Trophoblast cell (in vitro differentiated cells and primary cell): ENCODE data around the gene NT5DC2.

Experiments used
- DNase-seq, 2 donors: peaks; one replicate each; pipeline ENCODE4 v3.0.0-alpha.2; 2016
- H2AFZ ChIP-seq: 2 replicates; pipeline ENCODE4 v1.6.1; 2013; ENCODE audit warnings: low read length, moderate library complexity, mild to moderate bottlenecking; ENCODE audit not compliant: insufficient read depth, poor library complexity
- H2AK5ac ChIP-seq: 2 replicates; pipeline ENCODE4 v1.6.1; 2013; ENCODE audit warnings: mild to moderate bottlenecking, low read length
- H2BK120ac ChIP-seq: 2 replicates; pipeline ENCODE4 v1.6.1; 2013; ENCODE audit warnings: low read length, mild to moderate bottlenecking, moderate library complexity; ENCODE audit not compliant: insufficient read depth, poor library complexity
- H2BK12ac ChIP-seq: 2 replicates; pipeline ENCODE4 v1.6.1; 2013; ENCODE audit warnings: mild to moderate bottlenecking, low read length, moderate library complexity
- H2BK5ac ChIP-seq: 2 replicates; pipeline ENCODE4 v1.6.1; 2013; ENCODE audit warnings: low read length, low read depth, moderate library complexity, mild to moderate bottlenecking; ENCODE audit not compliant: poor library complexity
- H3K14ac ChIP-seq: 2 replicates; pipeline ENCODE4 v1.6.1; 2013; ENCODE audit warnings: mild to moderate bottlenecking, low read length
- H3K18ac ChIP-seq: 2 replicates; pipeline ENCODE4 v1.6.1; 2013; ENCODE audit warnings: mild to moderate bottlenecking, low read length
- H3K23ac ChIP-seq: 2 replicates; pipeline ENCODE4 v1.6.1; 2013; ENCODE audit warnings: low read length
- H3K27ac ChIP-seq: 2 replicates; pipeline ENCODE4 v1.5.1; 2013; ENCODE audit warnings: low read depth, mild to moderate bottlenecking, inconsistent platforms, low read length, moderate library complexity
- H3K27me3 ChIP-seq: 2 replicates; pipeline ENCODE4 v1.6.1; 2013; ENCODE audit warnings: inconsistent platforms, mild to moderate bottlenecking, low read length, moderate library complexity; ENCODE audit not compliant: insufficient read depth
- H3K36me3 ChIP-seq, 2 experiments: 1 replicate in 1 of 2; 2 replicates in 1 of 2; pipeline ENCODE4 v1.6.1; 2013; ENCODE audit warnings: low read length in 2 of 2, mild to moderate bottlenecking in 2 of 2, moderate library complexity in 1 of 2; ENCODE audit not compliant: insufficient read depth in 2 of 2, control insufficient read depth in 1 of 2
- H3K4ac ChIP-seq: 2 replicates; pipeline ENCODE4 v1.6.1; 2013; ENCODE audit warnings: low read depth, mild to moderate bottlenecking, low read length, moderate library complexity
- H3K4me1 ChIP-seq, 2 experiments: 1 replicate in 1 of 2; 2 replicates in 1 of 2; pipeline ENCODE4 v1.6.1; 2013; ENCODE audit warnings: low read length in 2 of 2, mild to moderate bottlenecking in 2 of 2, moderate library complexity in 1 of 2; ENCODE audit not compliant: insufficient read depth in 2 of 2, control insufficient read depth in 1 of 2
- H3K4me2 ChIP-seq: 2 replicates; pipeline ENCODE4 v1.6.1; 2013; ENCODE audit warnings: inconsistent platforms, mild to moderate bottlenecking, low read length, moderate library complexity
- H3K4me3 ChIP-seq: 2 replicates; pipeline ENCODE4 v1.5.1; 2013; ENCODE audit warnings: mild to moderate bottlenecking, low read depth, low read length, inconsistent platforms
- H3K79me1 ChIP-seq: one replicate; pipeline ENCODE4 v1.6.1; 2013; ENCODE audit warnings: low read length
- H3K79me2 ChIP-seq: 2 replicates; pipeline ENCODE4 v1.6.1; 2013; ENCODE audit warnings: low read length, mild to moderate bottlenecking; ENCODE audit not compliant: control insufficient read depth, insufficient read depth, poor library complexity
- H3K9ac ChIP-seq: 2 replicates; pipeline ENCODE4 v1.6.1; 2013; ENCODE audit warnings: mild to moderate bottlenecking, low read length
- H3K9me3 ChIP-seq: 2 replicates; pipeline ENCODE4 v1.6.1; 2013; ENCODE audit warnings: low read depth, mild to moderate bottlenecking, control low read depth, inconsistent platforms, low read length; ENCODE audit not compliant: insufficient read depth
- H4K12ac ChIP-seq: 2 replicates; pipeline ENCODE4 v1.6.1; 2013; ENCODE audit warnings: low read depth, mild to moderate bottlenecking, low read length, moderate library complexity
- H4K8ac ChIP-seq: 2 replicates; pipeline ENCODE4 v1.6.1; 2013; ENCODE audit warnings: low read depth, mild to moderate bottlenecking, low read length, moderate library complexity
- H4K91ac ChIP-seq: one replicate; pipeline ENCODE4 v1.6.1; 2013; ENCODE audit warnings: low read depth, mild to moderate bottlenecking, low read length, moderate library complexity
- WGBS: extraction: QIAGEN DNeasy Blood & Tissue Kit; methylation state at CpG from one replicate; pipeline ENCODE4 v1.1.7; 2013; ENCODE audit warnings: missing lambda C conversion rate; ENCODE audit not compliant: insufficient read length, insufficient coverage; ENCODE audit errors: extremely low coverage; 5-methylcytosine and 5-hydroxymethylcytosine counted together

Gene NT5DC2

DNA sequence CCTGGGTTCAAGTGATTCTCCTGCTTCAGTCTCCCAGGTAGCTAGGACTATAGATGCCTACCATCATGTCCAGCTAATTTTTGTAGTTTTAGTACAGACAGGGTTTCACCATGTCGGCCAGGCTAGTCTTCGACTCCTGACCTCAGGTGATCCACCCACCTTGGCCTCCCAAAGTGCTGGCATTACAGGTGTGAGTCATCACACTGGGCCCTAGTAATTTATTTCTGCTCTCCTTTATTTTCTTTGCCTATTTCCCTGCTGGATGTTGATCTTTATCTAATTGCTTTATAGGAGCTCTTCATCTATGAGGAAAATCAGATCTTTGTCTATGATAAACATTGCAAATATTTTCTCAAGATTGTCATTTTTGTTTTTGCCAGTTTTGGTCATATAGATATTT lies 34.4 kb upstream of the NT5DC2 start:
- H3K9ac ChIP-seq, result no peak overlapping the region
- no peaks in the 10 kb centered on the region for H3K27me3 ChIP-seq
- no peak overlapping the region for H2AK5ac ChIP-seq
- H2BK12ac ChIP-seq, result no peak overlapping the region
- no peak overlapping the region for H4K91ac ChIP-seq
- H2AFZ ChIP-seq, result no peak overlapping the region
- H3K23ac ChIP-seq, result no peak overlapping the region
- H2BK5ac ChIP-seq, result no peak overlapping the region
- no peak overlapping the region for H3K27ac ChIP-seq
- no peak overlapping the region for H3K4me2 ChIP-seq
- no peak overlapping the region for H3K4me3 ChIP-seq
- H4K8ac ChIP-seq, result no peak overlapping the region
- H3K9me3 ChIP-seq, result no peaks in the 10 kb centered on the region
- no peaks in the 10 kb centered on the region for H3K79me2 ChIP-seq
- no CpG with 5 or more reads among the region's 2 CpGs for WGBS
- peak; percentile 74 to 76 for DNase-seq
- no peak overlapping the region for H3K14ac ChIP-seq
- H3K4me1 ChIP-seq, result peaks cover 0 to 2% of the 10 kb centered on the region in 2 experiments
- H3K79me1 ChIP-seq, result no peaks in the 10 kb centered on the region
- H3K36me3 ChIP-seq, result peaks cover 5 to 7% of the 10 kb centered on the region in 2 experiments
- no peak overlapping the region for H3K4ac ChIP-seq
- no peak overlapping the region for H4K12ac ChIP-seq
- H2BK120ac ChIP-seq, result no peak overlapping the region
- no peak overlapping the region for H3K18ac ChIP-seq

DNA sequence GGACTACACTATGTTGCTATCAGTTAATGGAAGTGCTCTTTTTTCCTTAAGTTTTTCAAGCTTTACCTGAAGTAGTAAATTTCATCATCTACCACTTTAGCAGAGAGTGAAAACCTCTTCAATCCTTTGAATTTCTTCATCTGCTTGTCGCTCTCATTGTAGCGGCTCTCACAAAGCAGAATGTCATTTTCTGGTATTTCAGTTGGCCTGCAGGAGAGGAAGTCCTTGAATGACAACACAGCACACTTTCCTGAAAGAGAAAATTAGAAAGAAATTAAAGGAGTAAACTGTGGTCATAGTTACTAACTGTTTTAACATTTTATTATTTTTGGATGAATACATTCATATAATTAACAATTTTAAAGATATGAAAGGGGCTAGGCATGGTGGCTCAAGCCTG lies 30.3 kb upstream of the NT5DC2 start:
- peaks cover 0 to 9% of the 10 kb centered on the region in 2 experiments for H3K4me1 ChIP-seq
- H3K36me3 ChIP-seq, result peaks cover 12 to 20% of the 10 kb centered on the region in 2 experiments
- H4K12ac ChIP-seq, result no peak overlapping the region
- no peak overlapping the region for H4K91ac ChIP-seq
- no peak overlapping the region for H3K4me3 ChIP-seq
- H3K9ac ChIP-seq, result no peak overlapping the region
- no peak overlapping the region for H3K27ac ChIP-seq
- no peaks in the 10 kb centered on the region for H3K79me2 ChIP-seq
- peaks cover 5% of the 10 kb centered on the region for H3K79me1 ChIP-seq
- H3K9me3 ChIP-seq, result no peaks in the 10 kb centered on the region
- no peak overlapping the region for H2BK5ac ChIP-seq
- H2BK12ac ChIP-seq, result no peak overlapping the region
- no CpG with 5 or more reads among the region's 2 CpGs for WGBS
- no peak overlapping the region for H2AFZ ChIP-seq
- no peak overlapping the region for H3K4ac ChIP-seq
- H4K8ac ChIP-seq, result no peak overlapping the region
- DNase-seq, result no peak
- H3K18ac ChIP-seq, result no peak overlapping the region
- no peak overlapping the region for H3K23ac ChIP-seq
- H3K4me2 ChIP-seq, result no peak overlapping the region
- no peak overlapping the region for H2BK120ac ChIP-seq
- no peaks in the 10 kb centered on the region for H3K27me3 ChIP-seq
- H3K14ac ChIP-seq, result no peak overlapping the region
- H2AK5ac ChIP-seq, result no peak overlapping the region

DNA sequence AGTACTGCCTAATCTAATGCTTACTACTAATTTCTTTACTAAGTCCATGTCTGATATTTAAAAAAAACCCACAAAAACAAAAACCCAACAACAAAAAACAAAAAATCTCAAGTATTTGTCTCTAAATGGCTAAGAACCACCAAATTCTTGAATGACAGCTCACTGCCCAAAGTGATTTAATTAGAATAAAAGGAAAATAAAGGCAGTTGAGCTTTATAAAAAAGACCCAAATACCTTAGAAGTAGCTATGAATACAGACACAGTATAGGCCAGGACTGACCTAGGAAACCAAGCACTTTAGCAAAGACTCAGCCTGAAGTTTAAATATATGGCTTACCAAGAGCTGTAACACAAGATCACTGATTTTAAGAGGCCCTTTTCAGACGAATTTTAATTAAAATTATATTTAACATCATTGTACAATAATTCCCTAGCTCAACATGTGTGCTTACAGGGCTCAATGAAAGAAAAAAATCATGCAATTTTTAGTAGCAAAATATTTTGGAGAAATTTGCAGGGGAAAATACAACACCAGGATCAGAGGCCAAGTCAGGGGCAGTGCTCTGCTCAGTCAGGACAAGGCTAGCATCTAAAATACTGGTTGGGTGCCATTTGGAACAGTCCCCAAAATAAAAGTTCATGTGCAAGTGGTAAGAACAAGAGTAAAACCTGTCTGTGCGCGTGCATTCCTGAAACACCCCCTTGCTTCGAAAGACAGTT lies 27.5 kb upstream of the NT5DC2 start:
- Histone ChIP-seq H2AK5ac (no peak overlapping the region), H2BK120ac (no peak overlapping the region), H4K91ac (no peak overlapping the region), H2BK12ac (peak overlapping the region; percentile 49), H3K9ac (no peak overlapping the region), H3K27me3 (no peaks in the 10 kb centered on the region), H3K18ac (no peak overlapping the region), H3K9me3 (no peaks in the 10 kb centered on the region), H3K4me2 (no peak overlapping the region), H3K4ac (no peak overlapping the region), H3K79me2 (no peaks in the 10 kb centered on the region), H3K4me1 (peaks cover 0 to 8% of the 10 kb centered on the region in 2 experiments), H3K23ac (no peak overlapping the region), H3K4me3 (no peak overlapping the region), H3K14ac (no peak overlapping the region), H3K79me1 (peaks cover 5% of the 10 kb centered on the region), H2AFZ (no peak overlapping the region), H2BK5ac (peak overlapping the region; percentile 9), H4K8ac (peak overlapping the region; percentile 38), H3K36me3 (peaks cover 14 to 28% of the 10 kb centered on the region in 2 experiments), H3K27ac (no peak overlapping the region), H4K12ac (no peak overlapping the region)
- WGBS, result no CpG with 5 or more reads among the region's 4 CpGs
- peak in 1 of 2 donors; percentile 8 for DNase-seq

- no peak overlapping the region for H2BK120ac ChIP-seq
- H3K9ac ChIP-seq, result no peak overlapping the region
- H3K23ac ChIP-seq, result no peak overlapping the region
- H2BK12ac ChIP-seq, result no peak overlapping the region
- H3K27me3 ChIP-seq, result no peaks in the 10 kb centered on the region
- peak; percentile 63 to 86 for DNase-seq
- no peak overlapping the region for H4K8ac ChIP-seq
- H3K4me2 ChIP-seq, result no peak overlapping the region
- no peak overlapping the region for H4K91ac ChIP-seq
- H3K4ac ChIP-seq, result no peak overlapping the region
- H4K12ac ChIP-seq, result no peak overlapping the region
- H2AFZ ChIP-seq, result no peak overlapping the region
- no peak overlapping the region for H3K4me3 ChIP-seq
- no CpG with 5 or more reads among the region's 5 CpGs for WGBS
- H3K4me1 ChIP-seq, result peaks cover 3 to 14% of the 10 kb centered on the region in 2 experiments
- no peaks in the 10 kb centered on the region for H3K9me3 ChIP-seq
- peaks cover 5% of the 10 kb centered on the region for H3K79me1 ChIP-seq
- H3K14ac ChIP-seq, result no peak overlapping the region
- H3K36me3 ChIP-seq, result peaks cover 16 to 38% of the 10 kb centered on the region in 2 experiments
- H2BK5ac ChIP-seq, result no peak overlapping the region
- H3K18ac ChIP-seq, result no peak overlapping the region
- H2AK5ac ChIP-seq, result no peak overlapping the region
- H3K27ac ChIP-seq, result peak overlapping the region; percentile 49
- H3K79me2 ChIP-seq, result no peaks in the 10 kb centered on the region
These were observed 24.8 kb upstream of the NT5DC2 start for GRCh38 chr3:52558436-52558835.
